K562 (cell line): ENCODE results near the gene FUT6. TPM values are rescaled to one million over a fixed set of nuclear protein-coding genes. Genes with fewer than 3 reads are reported as not detected.

Experiments
- ATAC-seq: fragments of 200-7000 bp; cut with Tn5 transposase; 3 replicates; pipeline ENCODE4 v1.9.1; 2020; ENCODE audit warnings: moderate library complexity
- BruUV-seq: library from RNA; stranded (reverse); fragments of 400-500 nt; replicated peaks from 2 replicates; lab custom pipeline; 2021; lab: Mats Ljungman, UMichigan
- CTCF ChIA-PET: fragments of 300-600 bp; formaldehyde crosslinking; extraction: SDS; loops from one replicate; lab custom pipeline; 2021; ENCODE audit warnings: low intra/inter-chr PET ratio; lab: Yijun Ruan, JAX
- POLR2A ChIA-PET: fragments of 300-600, 350-650 bp; sonication (Branson Sonifier 250); formaldehyde crosslinking; extraction: SDS; loops from one replicate; lab custom pipeline; 2021; ENCODE audit warnings: antibody characterized with exemption, inconsistent platforms; lab: Yijun Ruan, JAX
- DNase-seq, 4 experiments: peaks; one replicate each; pipeline versions ENCODE4 v3.0.0 to v3.0.0-alpha.2; 2011 to 2018; ENCODE audit warnings: low spot score in 3 of 4, mixed read lengths in 3 of 4; ENCODE audit errors: extremely low read depth in 1 of 4
- FAIRE-seq: peaks from 2 replicates; lab custom pipeline; 2011; peaks lifted over from hg19 to GRCh38; lab: Jason Lieb, UNC
- H2AFZ ChIP-seq: 2 replicates; pipeline ENCODE4 v1.6.0; 2011; ENCODE audit warnings: low read depth, low read length, control low read depth, inconsistent platforms
- H3K27ac ChIP-seq: fragments of 200-600 bp; 3 replicates; pipeline ENCODE4 v1.8.0; 2011; ENCODE audit warnings: low read depth, mild to moderate bottlenecking, control low read depth, inconsistent platforms, low read length, moderate library complexity, mixed read lengths; ENCODE audit errors: extremely low read depth
- H3K27me3 ChIP-seq, 2 experiments: fragments of 300-600 bp in 1 of 2; 2 replicates in 1 of 2; 3 replicates in 1 of 2; pipeline versions ENCODE4 v1.6.0 to v1.8.0; 2011; ENCODE audit warnings: inconsistent platforms in 2 of 2, low read length in 2 of 2, mild to moderate bottlenecking in 1 of 2, mixed read lengths in 1 of 2, moderate library complexity in 1 of 2; ENCODE audit not compliant: control insufficient read depth in 2 of 2, insufficient read depth in 2 of 2
- H3K36me3 ChIP-seq: fragments of 300-600 bp; 3 replicates; pipeline ENCODE4 v1.8.0; 2011; ENCODE audit warnings: mild to moderate bottlenecking, low read length, inconsistent platforms; ENCODE audit not compliant: control insufficient read depth, insufficient read depth
- H3K4me1 ChIP-seq, 2 experiments: fragments of 200-600 bp in 1 of 2; replicated peaks in 1 of 2; 2 replicates in 1 of 2; 3 replicates in 1 of 2; pipeline versions ENCODE4 v1.5.1 to v1.8.0; 2011; ENCODE audit warnings: inconsistent platforms in 2 of 2, low read length in 2 of 2, mild to moderate bottlenecking in 1 of 2, mixed read lengths in 1 of 2, moderate library complexity in 1 of 2; ENCODE audit not compliant: control insufficient read depth in 2 of 2, insufficient read depth in 2 of 2
- H3K4me2 ChIP-seq: 2 replicates; pipeline ENCODE4 v1.6.1; 2011; ENCODE audit warnings: low read length, control low read depth, inconsistent platforms, mixed read lengths; ENCODE audit not compliant: insufficient read depth
- H3K4me3 ChIP-seq: fragments of 200-600 bp; sonication (generic), shearing (Covaris generic); 2 replicates; pipeline ENCODE4 v1.5.1; 2016; ENCODE audit warnings: control low read depth, inconsistent platforms
- H3K79me2 ChIP-seq: fragments of 200-600 bp; 3 replicates; pipeline ENCODE4 v1.8.0; 2011; ENCODE audit warnings: low read length, inconsistent platforms; ENCODE audit not compliant: control insufficient read depth, insufficient read depth
- H3K9ac ChIP-seq, 2 experiments: 2 replicates each; pipeline versions ENCODE4 v1.6.0 to v1.6.1; 2011; ENCODE audit warnings: low read depth in 2 of 2, low read length in 2 of 2, control low read depth in 1 of 2, inconsistent platforms in 1 of 2, mild to moderate bottlenecking in 1 of 2, mixed read lengths in 1 of 2; ENCODE audit not compliant: insufficient read depth in 1 of 2
- H3K9me1 ChIP-seq: one replicate; pipeline ENCODE4 v1.6.0; 2011; ENCODE audit warnings: inconsistent platforms, mild to moderate bottlenecking, low read length, moderate library complexity; ENCODE audit not compliant: control insufficient read depth, insufficient read depth
- H3K9me3 ChIP-seq: replicated peaks from 2 replicates; pipeline ENCODE4 v1.5.1; 2011; ENCODE audit warnings: low read depth, low read length, inconsistent platforms; ENCODE audit not compliant: control insufficient read depth, insufficient read depth
- H4K20me1 ChIP-seq: replicated peaks from 2 replicates; pipeline ENCODE4 v1.6.1; 2011; ENCODE audit warnings: low read length, inconsistent platforms, mixed read lengths; ENCODE audit not compliant: control insufficient read depth, insufficient read depth
- ADNP ChIP-seq: fragments of 200-800 bp; sonication (Bioruptor generic); IDR thresholded peaks from 2 replicates; pipeline ENCODE4 v1.6.1; 2016; ENCODE audit warnings: missing genetic modification characterization, missing compliant biosample characterization
- BCOR ChIP-seq: fragments of 450-650 bp; IDR thresholded peaks from 2 replicates; pipeline ENCODE4 v1.6.1; 2016
- CCNT2 ChIP-seq: IDR thresholded peaks from 2 replicates; pipeline ENCODE4 v1.6.1; 2011; ENCODE audit warnings: borderline replicate concordance, low read depth, mild to moderate bottlenecking, moderate library complexity, mixed read lengths, low read length; ENCODE audit not compliant: insufficient read length; ENCODE audit errors: extremely low read depth
- EGR1 ChIP-seq: fragments of 450-650 bp; conservative IDR thresholded peaks from 2 replicates; pipeline ENCODE4 v1.6.1; 2017; ENCODE audit warnings: mild to moderate bottlenecking
- GATA2 ChIP-seq: sonication (generic); formaldehyde crosslinking; IDR thresholded peaks from 2 replicates; pipeline ENCODE4 v1.4.0; 2020; ENCODE audit warnings: mild to moderate bottlenecking, missing genetic modification reagents
- HIVEP1 ChIP-seq: fragments of 250-450 bp; sonication (Bioruptor Pico); IDR thresholded peaks from 2 replicates; pipeline ENCODE4 v1.4.0; 2020; ENCODE audit warnings: mild to moderate bottlenecking
- KDM1A ChIP-seq, 2 experiments: fragments of 450-650 bp; IDR thresholded peaks; 2 replicates each; pipeline ENCODE4 v1.6.1; 2016; ENCODE audit warnings: mild to moderate bottlenecking in 2 of 2
- NR2F6 ChIP-seq: fragments of 450-650 bp; formaldehyde crosslinking; IDR thresholded peaks from 2 replicates; pipeline ENCODE4 v1.4.0; 2020; ENCODE audit warnings: mild to moderate bottlenecking
- PRMT5 ChIP-seq: sonication (generic); formaldehyde crosslinking; IDR thresholded peaks from 2 replicates; pipeline ENCODE4 v1.5.0; 2020; ENCODE audit warnings: missing genetic modification reagents
- PTBP1 ChIP-seq: fragments of 200-400 bp; formaldehyde crosslinking; IDR thresholded peaks from 2 replicates; pipeline ENCODE4 v1.6.1; 2017; ENCODE audit warnings: low read depth, low read length
- RBM25 ChIP-seq: fragments of 200-400 bp; formaldehyde crosslinking; IDR thresholded peaks from 2 replicates; pipeline ENCODE4 v1.6.1; 2018; ENCODE audit warnings: low read length, low read depth, moderate library complexity; ENCODE audit not compliant: severe bottlenecking
- RBM39 ChIP-seq: fragments of 200-400 bp; formaldehyde crosslinking; optimal IDR thresholded peaks from 2 replicates; pipeline ENCODE3; 2018; ENCODE audit warnings: low read depth, low read length
- SAFB2 ChIP-seq: fragments of 200-400 bp; formaldehyde crosslinking; IDR thresholded peaks from 2 replicates; pipeline ENCODE4 v1.6.1; 2018; ENCODE audit warnings: borderline replicate concordance, low read length, low read depth, moderate library complexity; ENCODE audit not compliant: severe bottlenecking
- SMARCA5 ChIP-seq: fragments of 450-650 bp; IDR thresholded peaks from 2 replicates; pipeline ENCODE4 v1.6.1; 2016
- SRF ChIP-seq, 2 experiments: fragments of 250-450, 450-650 bp in 1 of 2; sonication (Bioruptor Pico) in 1 of 2; sonication (generic) in 1 of 2; formaldehyde crosslinking; IDR thresholded peaks; 2 replicates each; pipeline versions ENCODE4 v1.5.0 to v1.5.1; 2020 to 2022; ENCODE audit warnings: mild to moderate bottlenecking in 1 of 2, missing genetic modification reagents in 1 of 2
- STAT5B ChIP-seq: fragments of 250-450 bp; sonication (Bioruptor Pico); IDR thresholded peaks from 2 replicates; pipeline ENCODE4 v1.8.0; 2021; ENCODE audit warnings: mild to moderate bottlenecking, inconsistent platforms
- STAT6 ChIP-seq: sonication (generic); formaldehyde crosslinking; IDR thresholded peaks from 2 replicates; pipeline ENCODE4 v1.8.1; 2023; ENCODE audit warnings: mild to moderate bottlenecking, missing genetic modification reagents
- ZKSCAN1 ChIP-seq: fragments of 150-350 bp; IDR thresholded peaks from 2 replicates; pipeline ENCODE4 v1.6.1; 2016; ENCODE audit warnings: low read depth, low read length
- ZKSCAN8 ChIP-seq: fragments of 200-800 bp; sonication (Bioruptor generic); IDR thresholded peaks from 2 replicates; pipeline ENCODE4 v1.6.1; 2016; ENCODE audit warnings: missing genetic modification characterization, missing compliant biosample characterization
- ZNF431 ChIP-seq: sonication (generic); formaldehyde crosslinking; IDR thresholded peaks from 2 replicates; pipeline ENCODE4 v1.8.0; 2022; ENCODE audit warnings: mild to moderate bottlenecking, missing genetic modification reagents
- ZNF583 ChIP-seq: fragments of 250-450 bp; sonication (Bioruptor Pico); IDR thresholded peaks from 2 replicates; pipeline ENCODE4 v1.4.0; 2020
- WGBS: fragments of 100-300 bp; shearing (Covaris generic); methylation state at CpG from one replicate; pipeline ENCODE4 v1.1.6; 2016; ENCODE audit warnings: low coverage, mixed read lengths; ENCODE audit not compliant: insufficient coverage; ENCODE audit errors: missing lambda C conversion rate; 5-methylcytosine and 5-hydroxymethylcytosine counted together
- in situ Hi-C: fragments of 300-500 bp; cut with MboI; formaldehyde crosslinking; loops from 4 replicates; pipeline ENCODE4 v1.15.0; 2018; ENCODE audit warnings: inconsistent platforms, mixed read lengths
- intact Hi-C: fragments of 100-400 bp; cut with micrococcal nuclease; formaldehyde crosslinking; loops from 2 replicates; pipeline ENCODE4 v1.14.2; 2022
- polyA plus RNA-seq, 8 experiments: library from polyadenylated mRNA; depleted of rRNA in 4 of 8; stranded (reverse) in 5 of 8; unstranded in 3 of 8; fragments of >200 nt; fragmentation: Nextera tagmentation in 2 of 8; fragmentation: Illumina TruSeq in 1 of 8; extraction: Ambion mirVana in 2 of 8; extraction: Trizol in 1 of 8; gene quantifications; 2 replicates each; pipeline versions ENCODE4 v1.2.1 to v1.2.3, GENCODE V29; 2011 to 2014; ENCODE audit warnings: inconsistent platforms in 1 of 8, missing spikeins in 1 of 8
- total RNA-seq, 7 experiments: library from RNA; depleted of rRNA in 6 of 7; stranded (reverse); fragments of >200 nt in 6 of 7; fragmentation: Illumina TruSeq in 2 of 7; extraction: Trizol in 2 of 7; gene quantifications; 2 replicates each; pipeline versions ENCODE4 v1.2.1 to v1.2.3, GENCODE V29; 2011 to 2021; ENCODE audit warnings: low replicate concordance in 1 of 7

FUT6 gene
- total and polyA plus RNA-seq, 9 of the 15 experiments (the other 6 are each of a cell fraction or from before 2014, with no cell fraction given), result 0.04 TPM; not detected in 8

GRCh38 chr19:5820785-5821184 lies 18.7 kb downstream of the FUT6 start:
- no peaks in the 10 kb centered on the region for H3K27me3 ChIP-seq
- H3K79me2 ChIP-seq, result no peaks in the 10 kb centered on the region
- intact Hi-C loops, result no loop called here
- ChIA-PET POLR2A (interaction anchor here (0.6 kb wide), 1 partner anchor 45 kb away, joined by 4 read pairs; no protein-coding TSS in a partner anchor), CTCF (interaction anchor here (0.5 kb wide), 1 partner anchor 47 kb away, joined by 3 read pairs; no protein-coding TSS in a partner anchor)
- H3K4me3 ChIP-seq, result no peak overlapping the region
- H4K20me1 ChIP-seq, result no peaks in the 10 kb centered on the region
- no peaks in the 10 kb centered on the region for H3K36me3 ChIP-seq
- 0 out of 4 replicates have a peak overlapping the region, but pooled peaks of 1 of the 2 experiments have one; percentile 40 for H3K9ac ChIP-seq
- H3K4me1 ChIP-seq, result peaks cover 0 to 25% of the 10 kb centered on the region in 2 experiments; a peak in 2 of 5 replicates
- H3K9me1 ChIP-seq, result no peaks in the 10 kb centered on the region
- in situ Hi-C loops, result no loop called here
- BruUV-seq, result no TSS peak
- no peak overlapping the region for H3K4me2 ChIP-seq
- DNase-seq, result no peak
- TF ChIP-seq SAFB2 (no peak), SMARCA5 (peak; percentile 87), RBM39 (no peak), PRMT5 (CRISPR knock-in tag) (no peak), NR2F6 (CRISPR knock-in tag) (no peak), STAT6 (CRISPR knock-in tag) (no peak), ZKSCAN1 (no peak), EGR1 (no peak), ZNF431 (CRISPR knock-in tag) (no peak), ADNP (tag) (peak; percentile 44; the same call in 1 of the 2 replicates), STAT5B (CRISPR knock-in tag) (no peak), CCNT2 (no peak), SRF (CRISPR knock-in tag; IDR thresholded peaks at IDR 0.05) (no peak), BCOR (peak; percentile 94), KDM1A (IDR thresholded peaks at IDR 0.05) (peak; percentile 50 to 82; a peak in 3 of 4 replicates), ZNF583 (no peak), PTBP1 (0 out of 2 replicates have a peak, but pooled peaks have one; percentile 52), GATA2 (CRISPR knock-in tag) (no peak), HIVEP1 (CRISPR knock-in tag) (no peak), ZKSCAN8 (0 out of 2 replicates have a peak, but pooled peaks have one; percentile 46), RBM25 (peak; percentile 87)
- FAIRE-seq, result no peak
- no peak for ATAC-seq
- 37% methylated on average over 6 of the region's 6 CpGs for WGBS
- H2AFZ ChIP-seq, result no peak overlapping the region
- no peaks in the 10 kb centered on the region for H3K9me3 ChIP-seq
- no peak overlapping the region for H3K27ac ChIP-seq
